ENCODE results near the gene DPH6.

Gene DPH6

GRCh38 chr15:35540021-35540420 is 5.9 kb downstream of the DPH6 start:
- no peak for DNase-seq

DNA sequence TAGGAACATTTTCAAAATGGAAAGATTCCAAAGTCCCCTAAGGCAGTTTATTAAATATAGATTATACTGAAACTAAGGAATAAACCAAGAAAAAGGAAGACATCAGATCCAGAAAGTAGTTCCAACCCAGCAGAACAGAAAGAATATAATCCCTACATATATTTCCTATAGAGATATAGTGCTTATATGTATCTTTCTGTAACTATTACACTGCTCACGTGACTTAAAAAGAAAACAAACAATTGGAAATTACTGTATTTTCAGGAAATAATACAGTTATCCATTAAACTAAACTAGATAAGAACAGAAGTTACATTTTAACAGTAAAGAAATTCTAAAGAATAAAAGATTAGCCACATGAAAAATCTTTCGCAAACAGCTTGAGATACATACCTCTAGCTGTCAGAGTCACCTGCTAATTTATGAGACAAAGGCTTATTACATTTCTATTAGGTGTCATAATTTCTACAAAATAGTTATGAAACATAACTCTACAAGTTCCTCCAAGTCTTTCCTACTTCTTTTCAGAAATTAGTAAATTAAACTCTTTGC is 10.5 kb downstream of the DPH6 start:
- no peak for DNase-seq

GRCh38 chr15:35533130-35534110 is 12.5 kb downstream of the DPH6 start:
- DNase-seq = no peak

GRCh38 chr15:35530698-35531097 is 15.3 kb downstream of the DPH6 start:
- DNase-seq = peak; percentile 76

- no peak for DNase-seq
Observed at GRCh38 chr15:35529784-35530183, 16.2 kb downstream of the DPH6 start.

GRCh38 chr15:35522061-35522460 is 23.9 kb downstream of the DPH6 start:
- DNase-seq = no peak

GRCh38 chr15:35519541-35520149 is 26.3 kb downstream of the DPH6 start:
- peak; percentile 43 for DNase-seq

GRCh38 chr15:35519052-35519451 is 26.9 kb downstream of the DPH6 start:
- no peak for DNase-seq

DNA sequence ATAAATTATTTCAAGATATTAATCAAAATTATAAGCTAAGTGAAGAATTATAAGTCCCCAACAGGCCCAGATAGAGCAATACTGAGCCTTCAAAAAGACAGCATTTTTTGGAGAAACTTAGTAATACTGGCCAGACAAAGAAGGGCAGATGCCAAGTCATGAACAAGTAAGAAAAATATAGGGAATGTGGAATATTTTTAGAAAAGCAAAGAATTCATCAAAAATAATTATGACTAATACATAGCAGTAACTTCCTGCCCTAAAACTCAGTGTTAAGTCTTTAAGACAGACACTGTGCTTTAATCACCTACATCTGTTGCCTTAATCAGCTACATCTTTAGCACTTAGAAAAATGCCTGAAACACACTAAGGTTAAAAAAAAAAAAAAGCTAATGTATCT is 31.2 kb downstream of the DPH6 start:
- DNase-seq = no peak

DNA sequence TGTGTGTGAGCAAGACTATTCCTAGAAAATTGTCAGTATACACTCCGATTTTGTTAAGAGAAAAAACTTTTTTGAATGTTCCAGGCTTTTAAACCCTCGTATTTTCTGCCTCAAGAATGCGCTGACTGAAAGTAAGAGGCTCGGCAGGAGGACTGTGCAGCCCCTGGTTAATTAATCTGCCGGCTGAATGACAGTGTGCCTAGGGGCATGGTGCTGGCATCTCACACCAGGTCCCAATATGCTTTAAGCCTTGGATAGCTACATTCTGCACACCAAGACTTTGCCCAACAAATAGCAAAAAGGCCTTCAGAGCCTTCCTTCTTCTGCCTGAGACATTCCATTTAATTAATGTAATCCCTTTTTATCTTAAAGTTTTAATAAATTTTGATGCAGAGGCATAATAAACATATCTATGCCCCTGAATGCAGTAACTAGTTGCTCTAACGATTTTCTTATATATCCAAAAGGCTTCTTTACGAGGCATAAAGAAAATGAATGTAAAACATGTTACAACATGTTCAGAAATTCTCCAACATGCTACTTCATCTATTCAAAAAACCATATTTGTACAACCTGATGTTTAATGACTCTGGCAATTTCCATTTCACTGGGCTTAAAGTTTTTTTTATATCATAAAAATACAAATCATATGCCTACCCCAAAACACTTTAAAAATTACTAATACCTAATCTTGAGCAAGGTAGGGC is 37.9 kb downstream of the DPH6 start:
- DNase-seq = no peak

- DNase-seq = no peak
Observed at GRCh38 chr15:35506272-35506870, 39.6 kb downstream of the DPH6 start.

GRCh38 chr15:35505809-35506208 is 40.2 kb downstream of the DPH6 start:
- no peak for DNase-seq

DNA sequence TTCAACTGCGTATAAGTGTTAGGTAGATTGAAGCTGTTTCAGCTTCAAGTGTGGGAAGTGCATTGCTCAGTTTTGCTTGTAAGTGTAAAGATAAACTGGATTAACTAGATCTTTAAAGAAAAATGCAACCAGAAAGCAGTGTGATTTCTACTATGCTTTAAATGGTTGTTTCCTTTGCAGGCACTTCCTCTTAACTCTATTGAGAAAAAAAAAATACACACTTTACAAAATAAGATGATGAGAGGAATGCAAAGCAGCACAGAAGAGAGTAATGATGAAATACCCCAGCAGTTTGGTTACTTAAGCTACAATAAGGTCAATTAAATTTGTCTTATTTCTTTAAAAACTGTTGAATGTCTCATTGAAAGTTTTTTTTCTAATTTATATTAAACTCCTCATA is 40.8 kb downstream of the DPH6 start:
- DNase-seq = no peak

DNA sequence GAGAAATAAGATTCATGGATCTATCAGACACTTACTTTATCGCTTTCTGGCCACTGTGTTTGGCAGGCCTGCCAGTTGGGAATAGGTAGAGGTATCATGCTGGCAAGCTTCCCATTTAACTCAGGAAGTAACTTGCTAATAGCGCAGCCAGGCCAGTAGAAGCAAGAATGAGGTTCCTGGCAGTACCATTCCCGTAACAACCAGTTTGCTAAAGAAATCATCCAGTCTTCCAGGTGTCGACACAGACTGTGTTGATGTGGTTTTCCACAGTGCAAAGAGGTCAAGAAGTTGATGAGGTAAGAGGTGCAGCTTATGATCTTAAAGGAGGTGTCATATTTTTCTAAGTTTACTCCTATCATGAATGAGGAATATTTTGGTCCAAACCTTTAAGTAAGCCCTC is 46.2 kb downstream of the DPH6 start:
- no peak for DNase-seq

DNA sequence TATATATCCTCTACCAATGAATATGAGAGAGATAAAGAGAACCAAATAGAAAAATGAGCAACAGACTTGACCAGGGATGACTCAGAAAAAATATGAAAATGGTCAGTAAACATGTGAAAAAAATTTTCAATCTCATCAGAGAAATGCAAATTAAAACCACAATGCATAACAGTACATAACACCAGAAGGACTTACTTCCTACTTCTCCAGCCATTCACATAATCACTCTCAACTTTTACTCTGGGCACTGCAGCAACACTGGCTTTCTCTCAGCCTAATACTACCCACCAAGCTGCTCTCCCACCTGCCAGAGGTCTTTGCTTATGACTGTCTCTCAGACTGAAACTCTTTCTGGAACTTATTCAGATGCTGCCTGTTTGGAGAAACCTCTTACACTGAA is 49.4 kb downstream of the DPH6 start:
- DNase-seq = no peak

- DNase-seq = no peak
Observed at GRCh38 chr15:35495080-35495479, 50.9 kb downstream of the DPH6 start.

DNA sequence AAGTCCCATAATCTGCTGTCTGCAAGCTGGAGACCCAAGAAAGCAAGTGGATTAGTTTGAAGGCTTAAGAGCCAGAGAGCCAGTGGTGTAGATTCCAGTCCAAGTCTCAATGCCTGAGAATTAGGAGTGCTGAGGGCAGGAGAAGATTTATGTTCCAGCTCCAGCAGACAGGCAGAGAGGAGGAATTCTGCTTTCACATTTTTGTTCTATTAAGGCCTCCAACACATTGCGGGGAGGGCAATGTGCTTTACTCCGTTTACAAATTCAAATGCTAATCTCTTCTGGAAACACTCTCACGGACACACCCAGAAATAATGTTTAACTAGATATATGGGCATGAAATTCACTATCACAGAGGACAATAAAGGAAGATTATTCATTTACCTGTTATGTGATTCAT is 54.0 kb downstream of the DPH6 start:
- no peak for DNase-seq

DNA sequence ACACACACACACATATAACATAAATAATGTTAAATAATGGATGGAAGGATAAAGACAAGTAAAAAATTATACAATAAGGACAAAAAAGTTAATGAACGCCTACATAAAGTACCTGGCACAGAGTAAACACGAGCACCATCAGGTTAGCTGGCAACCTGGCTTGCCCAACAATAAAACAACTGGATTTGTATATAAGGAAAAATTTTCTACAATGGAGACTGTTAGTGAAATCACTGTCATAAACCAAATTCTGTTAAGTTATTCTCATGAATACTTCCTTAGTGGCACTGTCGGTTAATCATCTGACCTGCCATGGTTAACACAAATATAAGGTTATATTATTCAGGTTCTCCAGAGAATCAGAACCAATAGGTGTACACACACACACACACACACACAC is 54.8 kb downstream of the DPH6 start:
- DNase-seq = no peak

GRCh38 chr15:35490511-35490910 is 55.5 kb downstream of the DPH6 start:
- no peak for DNase-seq

- DNase-seq = no peak
Observed at GRCh38 chr15:35487417-35487816, 58.5 kb downstream of the DPH6 start.

DNA sequence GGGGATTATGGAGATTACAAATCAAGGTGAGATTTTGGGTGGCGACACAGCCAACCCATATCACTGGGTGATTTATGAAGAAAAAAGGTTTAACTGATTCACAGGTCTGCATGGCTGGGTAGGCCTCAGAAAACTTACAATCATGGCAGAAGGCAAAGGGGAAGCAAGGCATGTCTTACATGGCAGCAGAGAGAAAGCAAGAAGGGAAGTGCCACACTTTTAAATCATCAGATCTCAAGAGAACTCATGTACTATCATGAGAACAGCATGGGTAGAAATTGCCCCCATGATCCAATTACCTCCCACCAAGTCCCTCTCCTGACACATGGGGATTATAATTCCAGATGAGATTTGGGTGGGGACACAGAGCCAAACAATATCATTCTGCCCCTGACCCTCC is 59.7 kb downstream of the DPH6 start:
- no peak for DNase-seq

- DNase-seq = no peak
Observed at GRCh38 chr15:35485411-35485810, 60.6 kb downstream of the DPH6 start.

Data from NCI-H1092 treated with DMSO at 0.1 percent for 48 hours (cell line).